Mammary epithelial cell (primary cell): Measurements from ENCODE around the gene ENTHD1.

ENCODE experiments used
- CTCF ChIP-seq, 2 donors: IDR thresholded peaks in 1 of 2; conservative IDR thresholded peaks in 1 of 2; 2 replicates each; pipeline ENCODE4 v1.5.1; 2011 to 2012; ENCODE audit warnings: inconsistent platforms in 2 of 2, low read length in 2 of 2, mild to moderate bottlenecking in 2 of 2, control low read depth in 1 of 2, low read depth in 1 of 2; ENCODE audit not compliant: insufficient read depth in 1 of 2; ENCODE audit errors: extremely low read depth in 1 of 2
- EZH2 ChIP-seq: IDR thresholded peaks from 2 replicates; pipeline ENCODE4 v1.6.1; 2012; ENCODE audit warnings: low read length, inconsistent platforms, borderline replicate concordance

- TF ChIP-seq CTCF (conservative IDR thresholded peaks at IDR 0.05 in 1 of 2, IDR thresholded peaks at IDR 0.05 in 1 of 2; ENCODE audit: extremely low read depth in 1 of 2, insufficient read depth in 1 of 2, low read depth in 1 of 2, low read length in 2 of 2) (no peak), EZH2 (no peak)
Measured at GRCh38 chr22:39935612-39936011, 42.1 kb upstream of the ENTHD1 start.
